Stimulated activated CD8-positive, alpha-beta memory T cell treated with anti-CD3 and anti-CD28 coated beads, Interleukin-4, amount 100 ng/mL, for 4 hours (primary cell): ENCODE data around the gene TST.

ENCODE experiments used
- DNase-seq, 2 donors: peaks; one replicate each; pipeline ENCODE4 v3.0.0-alpha.2; 2020; ENCODE audit warnings: low read depth in 2 of 2, low spot score in 1 of 2

TST gene

DNA sequence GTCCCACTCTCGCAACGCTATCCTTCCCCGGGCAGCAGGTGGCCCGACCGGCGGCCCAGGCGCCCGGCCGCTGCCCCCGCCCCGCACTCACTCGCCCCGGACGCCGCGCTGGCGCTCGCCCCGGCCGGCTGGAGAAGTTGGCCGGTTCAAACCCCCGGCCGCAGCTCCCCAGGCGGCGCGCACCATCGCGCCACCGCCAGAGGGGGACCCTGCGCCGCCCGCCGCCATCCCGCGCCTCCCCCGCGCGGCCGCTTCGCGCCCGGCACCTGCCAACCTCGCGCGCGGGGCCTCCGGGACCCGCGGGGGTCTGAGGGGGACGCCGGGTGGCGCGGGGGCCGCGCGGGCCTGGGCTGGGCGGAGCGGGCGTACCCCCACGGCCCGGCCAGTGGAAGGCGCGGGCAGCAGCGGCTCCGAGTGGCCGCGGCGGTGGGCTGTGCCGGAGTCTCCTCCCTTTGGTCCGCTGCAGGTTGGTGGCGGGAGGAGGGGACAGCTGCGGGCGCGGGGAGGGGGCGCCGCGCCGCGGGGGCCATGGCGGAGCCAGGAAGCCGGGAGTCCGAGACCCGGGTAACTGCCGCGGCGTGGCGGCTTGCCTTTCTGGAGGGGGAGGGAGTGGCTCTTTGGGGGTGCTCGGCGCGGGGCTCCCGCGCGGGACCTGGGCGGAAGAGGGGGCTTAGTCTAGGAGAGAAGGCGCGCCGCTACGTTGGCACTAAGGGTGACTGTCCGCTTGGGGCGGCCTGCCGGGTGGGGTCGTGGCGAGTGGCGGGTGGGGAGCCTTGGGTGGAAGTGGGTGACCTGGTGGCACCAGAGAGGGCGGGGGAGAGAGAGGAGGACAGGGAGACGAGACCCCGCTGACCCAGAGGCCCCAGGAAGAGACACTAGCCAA is at the start of gene TST, which contains the start of gene MPST:
Gene TST, minus strand, starts transcription at position 139 of the 883 bp plus-strand sequence. CDS start 715 bp downstream, outside the sequence.
Gene MPST, plus strand, starts transcription at position 434 of the 883 bp plus-strand sequence. Its CDS starts 95 bp downstream, at position 529.
- DNase-seq: no peak

DNA sequence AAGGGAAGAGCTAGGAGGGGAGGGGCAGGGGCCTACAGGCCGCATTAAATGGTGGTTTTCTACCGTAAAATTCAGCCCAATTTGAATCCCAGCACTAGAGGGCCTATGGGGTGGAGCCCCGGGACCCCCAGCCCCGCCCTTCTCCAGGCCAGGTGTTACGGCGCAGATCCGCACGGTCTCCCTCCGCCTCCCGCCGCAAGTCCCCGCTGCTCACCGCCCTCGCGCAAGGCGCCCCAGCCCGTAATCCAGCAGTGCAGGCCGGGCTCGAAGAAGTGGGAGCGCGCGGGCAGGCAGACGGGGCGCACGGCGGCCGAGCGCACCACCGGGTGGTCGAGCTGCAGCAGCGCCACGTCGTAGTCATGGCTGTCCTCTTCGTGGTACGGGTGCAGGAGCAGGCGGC is 49.6 kb upstream of the TST start:
- no peak for DNase-seq

DNA sequence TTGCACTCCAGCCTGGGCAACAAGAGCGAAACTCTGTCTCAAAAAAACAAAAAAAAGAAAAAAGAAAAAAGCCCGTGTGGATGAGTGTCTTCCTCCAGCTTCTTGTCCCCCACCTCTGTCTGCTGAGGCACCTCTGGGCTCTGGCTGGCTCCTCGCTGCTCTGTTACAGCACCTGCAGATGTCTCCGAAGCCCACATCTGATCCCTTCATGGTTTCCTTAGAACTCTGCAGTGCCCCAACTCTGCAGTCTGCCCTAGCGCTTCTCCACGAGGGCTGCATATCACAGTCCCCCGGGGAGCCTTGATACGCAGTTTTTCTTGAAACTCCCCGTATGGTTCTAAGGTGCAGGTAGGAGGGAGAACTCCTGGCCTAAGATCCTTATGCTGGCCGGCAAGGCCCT is 48.2 kb upstream of the TST start:
- no peak for DNase-seq

DNA sequence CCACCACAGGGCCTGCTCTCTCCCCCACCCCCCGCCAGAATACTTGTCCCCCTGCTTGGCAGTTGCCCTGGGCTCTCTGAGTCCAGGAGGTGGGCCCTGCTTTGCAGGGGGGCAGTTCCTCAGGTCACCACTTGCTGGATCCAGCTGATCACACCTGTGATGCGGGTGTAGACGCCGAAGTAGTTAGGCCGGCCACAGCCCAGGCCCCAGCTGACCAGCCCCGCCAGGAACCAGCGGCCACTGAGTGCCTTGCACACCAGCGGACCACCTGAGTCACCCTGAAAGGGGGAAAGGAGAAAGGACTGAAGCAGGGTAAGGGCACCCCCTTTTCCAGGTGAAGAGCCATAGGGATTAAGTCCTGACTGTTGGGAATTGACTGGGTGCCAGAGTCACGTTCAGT is 46.7 kb upstream of the TST start:
- DNase-seq: no peak

DNA sequence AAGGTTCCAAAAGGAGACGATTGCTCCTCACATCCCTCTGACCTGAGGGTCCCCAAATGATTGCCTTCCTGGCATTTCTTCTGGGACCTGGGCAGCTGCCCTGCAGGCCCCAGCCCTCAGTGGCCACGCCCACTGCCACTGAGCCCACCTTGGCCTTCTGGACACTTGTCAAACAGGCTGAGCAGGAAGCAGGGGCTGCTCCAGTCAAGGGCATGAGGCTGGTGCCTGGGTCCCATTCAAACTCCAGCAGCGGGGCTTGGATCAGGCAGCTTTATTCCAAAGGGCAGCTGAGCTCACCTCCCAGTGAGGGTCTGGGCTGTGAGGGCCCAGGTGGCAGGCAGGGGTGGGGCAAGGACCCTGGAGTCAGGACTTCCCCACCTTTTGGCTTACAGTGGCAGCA is 45.9 kb upstream of the TST start:
- DNase-seq: no peak

DNA sequence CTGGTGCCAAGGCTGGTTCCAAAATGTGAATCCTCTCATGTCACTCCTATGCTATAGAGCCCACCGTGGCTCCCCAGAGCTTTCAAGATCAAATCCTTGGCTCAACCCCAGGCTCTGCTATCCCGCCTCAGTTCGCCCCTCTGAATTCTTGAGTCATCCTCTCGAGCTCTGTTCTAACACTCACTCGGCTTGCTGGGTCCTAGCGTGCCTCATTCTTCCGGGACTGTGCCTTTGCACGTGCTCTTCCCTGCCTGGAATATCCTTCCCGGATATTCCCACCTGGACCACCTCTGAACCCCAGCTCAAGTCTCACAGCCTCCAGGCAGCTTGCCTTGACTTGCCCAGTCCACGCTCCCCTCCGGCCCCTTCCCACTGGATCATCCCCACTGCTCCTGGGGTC is 45.3 kb upstream of the TST start:
- no peak for DNase-seq

DNA sequence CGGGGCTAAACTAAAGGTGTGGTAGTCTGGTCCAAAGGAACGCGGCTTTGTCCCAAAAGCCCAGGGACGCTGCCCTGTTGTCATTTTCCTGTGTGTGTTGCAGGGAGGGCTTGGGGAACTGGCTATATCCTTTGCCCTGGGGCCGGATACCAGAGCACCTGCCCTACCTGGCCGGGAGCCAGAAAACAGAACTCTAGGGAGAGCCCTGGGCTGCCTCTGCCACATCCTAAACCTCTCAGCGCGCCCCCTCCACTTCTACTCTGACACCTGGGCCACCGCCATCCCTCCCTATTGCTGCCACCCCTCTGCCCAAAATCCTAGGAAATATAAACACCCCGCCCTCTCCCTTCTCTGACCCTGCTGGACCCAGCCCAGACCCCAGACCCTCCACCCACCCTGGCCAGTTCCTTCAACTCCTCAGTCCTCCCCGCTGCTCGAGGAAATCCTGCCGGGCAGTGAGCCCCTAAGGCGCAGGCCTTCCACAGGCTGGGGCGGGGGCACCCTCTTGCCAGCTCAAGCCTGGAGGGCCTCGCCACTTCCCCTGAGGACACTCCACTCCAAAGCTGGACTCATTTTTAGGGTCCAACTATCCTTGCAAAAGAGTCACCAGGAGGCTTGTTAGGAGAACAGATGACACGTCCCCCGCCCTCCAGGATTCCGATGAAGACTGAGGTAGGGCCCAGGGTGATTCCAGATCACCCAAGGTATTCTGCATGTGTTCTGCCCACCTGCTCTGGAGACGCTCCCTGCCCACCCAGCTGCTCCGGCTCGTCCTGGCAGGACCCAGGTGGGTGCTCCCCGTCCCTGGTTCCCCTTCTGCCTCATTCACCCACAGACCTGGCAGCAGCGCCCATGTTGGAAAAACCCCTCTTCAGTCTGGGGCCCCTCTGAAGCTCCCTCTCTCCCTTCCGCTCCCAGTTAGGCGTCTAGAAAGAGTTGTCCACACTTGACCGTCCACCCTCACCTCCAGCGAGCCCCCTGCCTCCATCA is 44.5 kb upstream of the TST start:
- DNase-seq: no peak

DNA sequence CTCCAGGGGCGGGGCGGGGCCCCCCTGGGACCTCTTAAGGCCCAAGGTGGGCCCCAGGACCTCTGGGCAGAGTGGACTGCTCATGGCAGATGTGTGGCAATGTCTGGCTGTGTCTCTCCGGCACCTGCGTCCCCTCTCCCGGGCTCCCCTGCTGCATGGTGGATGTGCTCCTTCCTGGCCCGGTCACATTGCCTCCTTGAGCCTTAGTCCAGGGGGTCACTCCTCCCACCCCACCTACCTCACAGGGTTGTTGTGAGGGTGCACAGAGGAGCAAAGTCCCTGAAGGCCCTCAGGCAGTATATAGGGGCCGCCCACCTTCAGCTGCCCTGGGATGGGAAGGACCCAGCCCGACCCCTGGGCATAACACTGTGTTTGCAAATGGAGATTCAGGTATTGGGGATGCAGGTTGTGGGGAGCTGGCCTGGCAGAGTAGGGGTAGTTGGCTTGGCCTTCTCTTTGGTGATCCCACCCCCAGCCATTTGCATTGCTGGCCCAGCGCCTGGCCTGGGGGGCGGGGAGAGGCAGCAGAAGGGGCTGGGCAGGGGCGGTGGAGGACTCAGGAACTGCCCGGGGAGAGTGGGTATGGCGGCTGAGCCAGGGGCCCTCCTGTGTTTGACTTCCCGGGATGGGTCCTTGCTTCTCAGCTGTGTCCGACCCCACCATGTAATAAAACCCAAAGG is 43.6 kb upstream of the TST start:
- no peak for DNase-seq

DNA sequence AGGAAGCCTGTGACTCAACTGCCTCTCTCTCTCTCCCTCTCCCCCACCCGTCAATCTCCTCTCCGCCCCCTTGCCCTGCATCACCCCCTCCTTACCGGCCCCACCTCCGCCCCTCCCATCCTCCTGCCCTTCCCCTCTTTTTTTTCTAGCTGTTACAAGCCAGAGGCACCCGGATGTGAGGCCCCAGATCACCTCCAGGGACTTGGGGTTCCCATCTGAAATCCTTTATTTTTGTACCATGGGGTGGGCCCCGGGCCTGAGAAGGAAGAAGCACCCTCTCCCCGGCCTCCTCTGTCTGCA is 43.1 kb upstream of the TST start:
- no peak for DNase-seq

DNA sequence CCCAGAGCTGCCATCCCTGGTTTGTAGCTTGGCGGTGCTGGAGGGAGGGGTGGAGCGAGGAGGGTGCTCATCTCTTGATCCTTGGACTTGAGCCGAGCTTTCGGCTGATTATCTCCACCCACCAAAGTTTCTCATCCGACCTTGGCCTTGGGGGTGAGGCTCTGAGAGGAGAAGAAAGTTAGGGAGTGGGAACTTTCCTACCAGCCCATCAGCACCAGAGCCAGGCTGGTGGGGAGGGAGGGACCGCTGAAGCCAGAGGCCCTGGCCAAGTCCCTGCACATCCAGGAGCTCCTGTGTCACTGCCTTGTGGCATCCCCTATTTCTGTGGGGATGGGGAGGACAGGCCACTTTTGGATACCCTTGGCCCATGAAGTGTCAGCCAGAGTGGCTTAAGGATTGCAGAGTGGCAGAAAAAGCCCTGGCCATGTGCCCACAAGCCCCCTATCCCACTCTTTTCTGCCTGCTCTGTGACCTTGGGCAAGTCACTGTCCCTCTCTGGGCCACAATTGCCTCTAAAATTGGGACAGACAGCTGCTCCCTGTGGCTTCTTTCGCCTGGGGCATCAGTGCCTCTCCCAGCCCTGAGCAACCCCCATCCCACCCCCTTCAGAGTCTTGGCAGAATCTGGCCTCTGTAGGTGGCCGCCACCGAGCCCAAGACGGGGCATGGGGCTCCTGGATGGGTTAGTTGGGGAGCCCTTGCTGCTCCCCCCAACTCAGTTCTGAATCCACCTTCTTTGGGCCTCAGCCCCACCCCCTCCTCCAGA is 42.5 kb upstream of the TST start:
- no peak for DNase-seq

DNA sequence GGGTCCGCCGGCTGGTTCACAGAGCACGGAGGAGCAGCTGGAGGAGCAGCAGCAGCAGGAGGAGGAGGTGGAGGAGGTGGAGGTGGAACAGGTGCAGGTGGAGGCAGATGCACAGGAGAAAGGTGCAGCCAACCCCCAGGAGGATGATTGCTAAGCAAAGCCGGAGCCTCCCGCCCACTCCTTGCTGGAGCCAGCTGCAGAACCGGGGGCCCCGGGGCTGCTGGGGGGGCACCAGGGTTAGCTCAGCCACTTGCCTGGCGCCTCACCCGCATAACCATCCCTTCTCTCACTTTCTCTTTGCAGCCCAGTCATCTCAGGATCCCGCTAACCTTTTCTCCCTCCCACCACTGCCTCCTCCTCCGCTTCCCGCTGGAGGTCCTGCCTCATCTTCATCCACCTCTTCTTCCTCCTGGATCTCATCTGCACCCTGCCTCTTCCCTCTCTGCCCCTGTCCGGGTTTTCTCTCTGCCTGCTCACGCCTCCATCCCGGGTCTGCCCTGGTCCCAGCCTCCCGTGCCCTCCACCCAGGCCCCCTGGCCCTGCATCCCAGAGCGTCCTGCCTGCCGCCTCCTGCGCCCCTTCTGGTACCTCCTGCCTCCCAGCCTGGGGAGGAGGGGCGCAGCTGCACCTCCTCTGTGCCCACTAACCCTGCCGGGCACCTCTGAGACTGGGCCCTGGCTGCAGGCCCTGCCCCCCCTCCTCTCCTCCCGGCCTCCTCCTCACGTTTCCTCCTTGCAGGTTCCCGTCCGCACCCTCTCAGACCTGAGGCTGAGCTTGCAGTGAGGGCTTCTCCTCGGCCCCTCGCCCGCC is 41.8 kb upstream of the TST start:
- DNase-seq: no peak

DNA sequence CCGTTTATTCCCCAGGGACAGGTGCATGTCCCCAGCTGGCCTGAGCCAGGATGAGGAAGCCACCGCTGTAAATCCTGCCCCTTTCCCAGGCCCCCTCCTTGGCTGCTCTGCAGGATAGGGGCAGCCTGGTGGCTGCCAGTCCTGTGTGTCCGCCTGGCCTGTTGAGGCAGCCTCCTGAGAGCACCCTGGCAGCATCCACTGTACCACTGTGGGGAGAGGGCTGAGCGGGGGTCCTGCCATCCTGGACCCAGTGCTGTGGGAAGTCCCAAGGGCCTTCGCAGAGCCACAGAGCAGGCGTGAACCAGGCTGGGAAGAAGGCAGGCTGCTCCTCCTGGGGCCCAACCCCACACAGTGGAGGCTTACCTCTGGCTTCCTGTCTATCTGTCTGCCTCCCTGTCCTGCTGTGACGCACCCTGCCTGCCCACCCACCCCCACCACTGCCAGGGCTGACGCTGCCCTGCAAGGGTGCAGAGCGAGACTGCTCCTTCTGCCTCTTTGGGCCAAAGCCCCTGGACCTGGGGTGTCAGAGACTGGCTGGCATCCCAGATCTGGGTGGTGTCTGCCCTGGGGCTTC is 40.7 kb upstream of the TST start:
- DNase-seq: no peak

DNA sequence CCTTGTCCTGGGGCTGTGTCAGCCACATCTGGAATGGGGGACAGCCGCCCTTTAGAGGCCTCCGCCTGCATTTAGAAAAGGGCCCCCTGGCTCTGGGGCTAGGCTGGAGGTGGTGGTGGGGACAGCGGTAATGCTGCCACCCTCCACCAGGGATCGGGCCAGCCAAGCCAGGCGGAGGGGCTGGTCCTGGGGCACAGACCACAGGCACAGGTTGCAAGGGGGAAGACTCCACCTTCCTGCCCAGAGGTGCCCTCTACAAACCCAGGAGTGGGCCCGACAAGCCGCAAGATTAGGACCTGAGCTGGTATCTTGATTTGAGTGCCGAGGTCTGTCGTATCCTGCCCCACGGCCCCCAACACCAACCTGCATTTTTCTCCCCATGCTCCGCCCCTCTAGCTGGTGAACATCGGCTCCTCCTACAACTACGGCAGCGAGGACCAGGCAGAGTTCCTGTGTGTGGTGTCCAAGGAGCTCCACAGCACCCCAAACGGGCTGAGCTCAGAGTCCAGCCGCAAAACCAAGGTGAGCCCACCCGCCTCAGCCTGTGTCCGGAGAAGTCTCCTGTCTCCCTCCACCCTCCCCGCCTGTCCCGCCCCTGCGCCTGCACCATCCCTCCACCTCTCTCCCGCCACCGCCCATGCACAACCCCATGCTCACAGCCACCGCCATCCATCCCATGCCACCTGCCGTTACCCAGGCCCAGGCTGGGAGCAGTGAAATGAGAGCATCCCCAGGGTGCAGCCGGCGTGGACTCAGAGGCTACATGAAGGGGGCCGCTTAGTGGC is 39.9 kb upstream of the TST start:
- no peak for DNase-seq

DNA sequence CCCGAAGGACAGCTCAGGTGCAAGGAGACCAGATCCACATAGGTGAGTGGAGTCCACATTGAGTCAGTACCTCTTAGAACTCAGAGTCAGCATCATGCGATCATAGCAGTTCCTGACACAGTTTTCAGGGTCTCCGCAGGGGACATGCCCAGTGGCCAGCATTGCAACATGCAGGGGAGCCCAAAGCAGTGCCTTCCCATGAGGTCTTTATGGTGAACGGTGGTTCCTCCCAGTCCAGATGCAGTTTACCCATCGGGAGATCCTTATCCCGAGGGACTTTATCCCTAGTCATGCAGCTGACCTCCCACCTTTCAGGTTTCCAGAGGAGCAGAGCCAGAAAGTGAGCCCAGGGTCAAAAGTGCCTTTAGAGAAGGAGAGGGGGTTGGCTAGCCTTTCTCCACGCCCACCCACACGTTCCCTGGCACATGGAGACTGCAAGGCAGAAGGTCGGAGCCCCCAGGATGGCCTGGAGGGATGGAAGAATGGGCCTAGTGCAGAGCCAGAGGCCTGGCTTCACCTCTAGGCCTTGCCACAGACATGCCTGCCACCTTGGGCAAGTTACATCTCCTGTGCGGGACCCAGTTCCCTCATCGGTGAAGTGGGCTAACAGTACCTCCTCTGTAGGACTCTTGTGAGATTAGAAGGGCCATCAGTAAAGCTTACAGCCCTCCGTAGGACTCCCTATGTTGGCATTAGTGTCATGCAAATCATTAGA is 38.7 kb upstream of the TST start:
- no peak for DNase-seq

DNA sequence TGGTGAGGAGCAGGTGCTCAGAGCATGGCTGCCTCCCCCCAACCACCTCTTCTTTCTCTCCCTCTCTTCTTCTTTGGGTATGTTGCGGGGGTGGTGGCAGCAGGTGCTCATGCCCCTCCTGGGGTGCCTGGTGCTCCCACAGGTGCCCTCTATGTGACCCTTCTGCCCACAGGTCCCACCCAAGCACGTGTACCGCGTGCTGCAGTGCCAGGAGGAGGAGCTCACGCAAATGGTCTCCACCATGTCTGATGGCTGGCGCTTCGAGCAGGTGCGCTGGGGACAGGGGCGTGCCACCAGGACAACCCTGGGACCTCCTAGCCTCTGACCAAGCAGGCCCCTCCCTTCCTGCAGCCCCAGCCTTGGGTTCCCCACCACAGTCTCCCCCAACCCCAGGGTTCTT is 38.0 kb upstream of the TST start:
- no peak for DNase-seq

DNA sequence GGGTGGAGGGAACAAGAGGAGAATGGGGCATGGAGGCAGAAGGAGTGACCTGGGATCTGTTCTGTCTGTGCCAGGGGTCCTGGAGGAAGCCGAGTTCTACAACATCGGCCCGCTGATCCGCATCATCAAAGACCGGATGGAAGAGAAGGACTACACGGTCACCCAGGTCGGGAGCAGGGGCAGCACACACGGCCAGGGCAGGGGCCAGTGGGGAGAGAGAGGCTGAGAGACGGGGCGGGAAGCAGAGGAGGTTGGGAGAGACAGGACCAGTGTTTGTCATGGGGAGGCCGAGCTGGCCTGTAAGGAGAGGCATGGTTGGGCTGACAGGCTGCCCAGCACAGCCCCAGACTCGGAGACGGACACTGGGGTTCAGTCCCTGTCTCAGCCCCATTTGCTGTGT is 37.0 kb upstream of the TST start:
- no peak for DNase-seq

DNA sequence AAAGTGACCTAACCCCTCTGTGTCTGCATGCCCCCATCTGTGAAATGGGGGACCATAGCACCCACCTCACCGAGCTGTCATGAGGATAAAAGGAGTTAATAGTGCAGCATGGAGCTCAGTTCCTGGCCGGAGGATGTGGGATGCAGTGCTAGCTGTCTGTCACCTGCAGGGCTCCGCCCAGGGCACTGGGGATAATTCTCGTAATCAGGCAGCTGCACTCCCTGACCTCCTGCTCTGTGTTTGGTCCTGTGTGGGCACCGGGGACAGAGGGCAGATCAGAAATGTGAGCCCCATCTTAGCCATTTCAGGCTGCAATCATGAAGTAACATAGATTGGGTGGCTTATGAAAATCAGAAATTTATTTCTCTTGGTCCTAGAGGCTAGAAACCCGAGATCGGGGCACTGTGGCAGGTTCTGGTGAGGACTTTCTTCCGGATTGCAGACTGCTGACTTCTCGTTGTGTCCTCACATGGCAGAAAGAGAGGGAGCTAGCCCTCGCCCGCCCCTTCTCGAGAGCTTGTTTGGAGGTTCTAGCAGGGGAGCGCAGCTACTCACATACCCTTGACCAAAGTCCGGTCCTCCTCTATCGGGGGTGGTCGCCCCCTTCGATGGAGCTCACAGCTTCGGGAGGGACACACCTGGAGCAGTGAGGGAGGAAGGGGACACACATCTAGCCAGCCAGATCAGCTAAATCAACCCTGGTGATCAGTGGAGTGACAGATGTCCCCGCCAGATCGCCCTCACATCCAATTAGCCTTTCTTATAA is 35.5 kb upstream of the TST start:
- no peak for DNase-seq

DNA sequence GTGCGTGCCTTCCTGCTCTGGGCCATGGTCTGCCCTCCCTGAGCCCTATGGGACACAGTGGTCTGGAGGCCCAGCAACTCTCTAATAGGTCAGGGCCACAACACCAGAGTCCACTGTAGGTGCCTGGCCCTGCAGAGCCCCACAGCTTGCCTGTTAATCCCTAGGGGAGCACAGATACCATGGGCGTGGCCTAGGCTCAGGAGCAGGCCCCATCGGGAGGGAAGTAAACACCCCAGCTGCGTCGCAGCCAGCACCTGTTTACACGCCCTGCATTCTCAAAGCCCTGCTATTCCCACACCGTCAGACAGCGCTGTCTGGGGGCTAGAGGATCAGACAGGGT is 34.8 kb upstream of the TST start:
- no peak for DNase-seq
